ENCODE data around the gene TMX2.
"Not testable (repeated sequence)": the region's sequence is repeated elsewhere in the genome, so short reads cannot be mapped to it uniquely, and the experiment has no call there.

The TMX2 gene

GRCh38 chr11:57712256-57713150 lies at the start of gene TMX2:
TMX2 (plus strand) TSS chr11:57712593; CDS start chr11:57712619, 26 bp downstream.
- peak; percentile 99 for DNase-seq

DNA sequence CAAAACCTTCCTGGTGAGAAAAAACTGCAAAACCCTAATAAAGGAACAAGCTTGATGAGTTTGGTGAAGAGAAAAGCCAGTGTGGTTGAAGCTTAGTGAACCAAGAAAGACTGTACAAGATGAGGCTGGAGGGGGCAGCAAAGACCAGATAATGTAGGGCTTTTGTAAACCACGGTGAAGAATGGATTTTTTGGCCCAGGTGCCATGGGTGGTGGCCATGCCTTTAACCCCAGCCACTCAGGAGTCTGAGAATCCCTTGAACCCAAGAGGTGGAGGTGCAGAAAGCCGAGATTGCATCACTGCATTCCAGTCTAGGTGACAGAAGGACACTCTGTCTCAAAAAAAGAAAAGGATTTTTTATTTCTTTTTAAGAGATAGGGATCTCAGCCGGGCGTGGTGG lies 49.5 kb upstream of the TMX2 start:
- no peak for DNase-seq

- DNase-seq = no peak
Measured at GRCh38 chr11:57663975-57664374, 48.4 kb upstream of the TMX2 start.

- DNase-seq = peak; percentile 96
Measured at GRCh38 chr11:57667117-57667735, 45.2 kb upstream of the TMX2 start.

DNA sequence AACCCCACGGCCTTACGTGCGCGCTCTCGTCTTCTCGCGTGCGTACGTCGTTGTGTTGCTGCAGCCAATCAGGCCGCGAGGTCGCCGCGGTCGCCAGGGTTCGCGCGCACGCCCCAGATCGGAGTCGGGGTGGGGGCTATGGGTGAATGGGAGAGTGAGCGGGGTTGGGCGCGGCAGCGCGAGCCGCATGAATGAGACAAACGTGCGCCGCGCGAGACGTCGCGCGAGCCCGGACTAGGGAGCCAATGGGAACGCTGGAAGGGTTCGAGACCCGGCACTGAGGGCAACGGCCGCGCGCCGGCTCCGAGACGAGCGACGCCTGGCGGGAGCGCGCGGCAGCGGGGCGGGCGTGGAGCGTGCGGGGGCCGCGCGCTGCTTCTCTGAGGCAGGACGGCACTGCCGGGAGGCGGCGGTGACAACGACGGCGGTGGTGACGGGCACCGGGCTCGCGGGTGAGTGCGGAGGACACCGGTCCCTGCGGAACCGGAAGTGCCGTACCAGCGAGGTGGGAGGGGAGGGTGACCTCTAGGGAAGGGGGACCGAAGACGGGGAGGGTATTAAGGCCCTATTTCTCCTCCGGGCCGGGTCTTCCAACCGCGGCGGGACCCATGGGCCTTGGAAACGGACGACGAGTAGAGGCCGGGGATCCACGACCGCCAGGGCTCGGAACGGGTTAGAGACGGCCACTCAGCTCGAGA lies 44.5 kb upstream of the TMX2 start, which contains the start of gene ZDHHC5:
ZDHHC5 (plus strand) TSS at position 379 of the 698 bp plus-strand sequence. CDS start 4,977 bp downstream, outside the sequence.
- DNase-seq = peak; percentile 96

DNA sequence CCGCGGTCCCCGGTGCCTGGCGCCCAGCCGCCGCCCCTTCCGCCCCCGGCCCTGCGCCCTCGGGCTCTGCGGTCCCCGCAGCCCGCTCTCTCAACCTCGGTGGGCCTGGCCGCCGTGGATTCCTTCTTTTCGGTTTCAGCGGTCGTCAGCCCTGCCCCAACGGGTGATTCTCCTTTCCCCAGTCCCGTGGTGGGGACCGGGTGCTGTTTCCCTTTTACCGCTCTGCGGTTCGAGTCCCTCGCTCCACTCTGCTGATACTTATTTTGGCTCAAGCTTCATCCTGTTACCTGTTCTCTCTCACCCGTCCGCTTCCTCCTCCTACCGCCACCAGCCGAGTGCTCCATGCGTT lies 44.0 kb upstream of the TMX2 start:
- DNase-seq = no peak

- DNase-seq = no peak
Measured at GRCh38 chr11:57674251-57674650, 38.1 kb upstream of the TMX2 start.

GRCh38 chr11:57675176-57675941 lies 37.0 kb upstream of the TMX2 start:
- no peak for DNase-seq

- no peak for DNase-seq
Measured at GRCh38 chr11:57679396-57679795, 33.0 kb upstream of the TMX2 start.

DNA sequence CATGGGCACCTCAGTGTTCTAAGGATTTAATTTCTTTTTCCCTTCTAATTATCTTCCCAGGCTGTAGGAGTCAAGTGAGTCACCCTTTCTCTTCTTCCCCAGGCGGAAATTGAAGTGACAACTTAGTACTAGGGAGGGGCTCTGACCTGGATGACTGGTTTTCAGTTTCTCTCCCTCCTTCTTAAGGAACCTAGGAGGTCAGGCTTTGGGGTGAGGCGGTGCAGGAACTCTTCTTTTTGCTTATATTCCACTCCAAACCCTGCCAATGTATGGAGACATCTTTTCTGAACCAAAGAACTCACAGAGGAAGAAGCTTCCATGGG lies 31.9 kb upstream of the TMX2 start:
- no peak for DNase-seq

- DNase-seq = no peak
Measured at GRCh38 chr11:57681168-57681567, 31.2 kb upstream of the TMX2 start.

GRCh38 chr11:57690474-57690873 lies 21.9 kb upstream of the TMX2 start:
- DNase-seq = not testable (repeated sequence)

GRCh38 chr11:57698843-57699365 lies 13.5 kb upstream of the TMX2 start:
- DNase-seq = no peak

DNA sequence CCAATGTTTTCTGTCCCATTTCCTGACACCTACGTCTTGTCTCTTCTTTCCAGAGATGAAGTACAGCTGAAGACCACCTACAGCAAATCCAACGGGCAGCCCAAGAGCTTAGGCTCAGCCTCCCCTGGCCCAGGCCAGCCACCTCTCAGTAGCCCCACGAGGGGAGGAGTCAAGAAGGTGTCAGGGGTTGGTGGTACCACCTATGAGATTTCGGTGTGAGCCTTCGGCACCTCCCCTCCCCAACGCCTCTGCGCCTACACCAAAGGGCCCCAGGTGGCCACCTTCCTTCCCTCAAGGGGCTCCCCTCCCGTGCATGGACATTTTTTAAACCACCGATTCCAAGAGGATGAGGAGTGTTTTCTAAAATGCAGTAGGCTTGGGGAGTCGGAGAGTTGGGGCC lies 12.6 kb upstream of the TMX2 start:
- no peak for DNase-seq

GRCh38 chr11:57700425-57700824 lies 12.0 kb upstream of the TMX2 start:
- no peak for DNase-seq

DNA sequence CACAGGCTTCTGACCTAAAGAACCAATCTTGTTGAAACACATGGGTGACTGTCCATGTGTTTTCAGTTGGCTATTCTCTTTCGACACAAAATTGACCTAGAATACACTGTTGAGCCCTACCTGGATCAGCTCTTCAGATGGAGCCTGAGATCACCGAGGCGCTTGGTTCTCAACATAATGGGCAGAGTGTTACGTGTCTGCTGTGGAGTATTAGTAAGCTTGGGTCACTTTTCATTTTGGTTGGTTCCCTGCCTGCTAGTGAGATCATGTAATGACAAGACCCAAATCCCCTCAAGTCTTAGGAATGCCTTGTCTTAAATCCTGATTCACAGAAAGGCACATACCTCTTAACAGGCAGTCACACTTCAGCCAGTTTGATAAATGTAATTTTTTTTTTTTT lies 9.1 kb upstream of the TMX2 start:
- no peak for DNase-seq

DNA sequence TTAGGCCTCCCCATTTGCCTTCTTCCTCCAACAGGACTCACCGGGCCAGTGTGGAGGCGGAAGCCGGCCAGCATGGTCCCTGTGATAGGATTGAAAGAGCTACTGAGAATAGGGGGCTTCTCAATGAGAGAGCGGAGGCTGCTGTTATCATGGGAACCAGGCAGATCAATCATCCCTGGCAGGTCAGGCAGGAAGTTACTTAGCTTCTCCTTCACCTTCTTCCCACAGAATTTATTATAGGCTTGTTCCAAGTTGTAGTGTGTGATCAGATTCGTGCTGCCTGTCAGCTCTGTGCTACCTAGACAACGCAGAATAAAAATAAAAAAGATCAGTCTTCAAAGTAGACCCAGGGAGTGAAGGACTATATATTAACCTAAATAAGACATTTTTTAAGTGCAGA lies 7.5 kb upstream of the TMX2 start:
- no peak for DNase-seq

GRCh38 chr11:57705432-57705831 lies 7.0 kb upstream of the TMX2 start:
- DNase-seq = not testable (repeated sequence)

DNA sequence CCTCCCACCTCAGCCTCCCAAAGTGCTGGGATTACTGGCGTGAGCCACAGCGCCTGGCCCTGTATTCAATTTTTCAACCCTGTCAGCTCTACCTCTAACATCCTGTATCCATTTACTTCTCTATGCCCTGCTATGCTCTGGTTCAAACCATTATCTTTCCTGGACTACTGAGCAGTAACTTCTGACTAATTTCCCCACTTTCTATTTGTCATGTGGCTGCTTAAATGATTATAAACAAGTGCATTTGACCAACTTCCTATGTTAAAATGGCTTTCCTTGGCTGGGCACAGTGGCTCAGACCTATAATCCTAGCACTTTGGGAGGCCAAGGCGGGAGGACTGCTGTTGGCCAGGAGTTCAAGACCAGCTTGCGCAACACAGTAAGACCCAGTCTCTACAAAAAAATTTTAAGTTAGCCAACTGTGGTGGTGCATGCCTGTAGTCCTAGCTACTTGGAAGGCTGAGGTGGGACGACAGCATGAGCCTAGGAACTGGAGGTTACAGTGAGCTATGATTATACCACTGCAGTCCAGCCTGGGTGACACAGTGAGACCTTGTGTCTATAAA lies 2.5 kb upstream of the TMX2 start:
- no peak for DNase-seq

DNA sequence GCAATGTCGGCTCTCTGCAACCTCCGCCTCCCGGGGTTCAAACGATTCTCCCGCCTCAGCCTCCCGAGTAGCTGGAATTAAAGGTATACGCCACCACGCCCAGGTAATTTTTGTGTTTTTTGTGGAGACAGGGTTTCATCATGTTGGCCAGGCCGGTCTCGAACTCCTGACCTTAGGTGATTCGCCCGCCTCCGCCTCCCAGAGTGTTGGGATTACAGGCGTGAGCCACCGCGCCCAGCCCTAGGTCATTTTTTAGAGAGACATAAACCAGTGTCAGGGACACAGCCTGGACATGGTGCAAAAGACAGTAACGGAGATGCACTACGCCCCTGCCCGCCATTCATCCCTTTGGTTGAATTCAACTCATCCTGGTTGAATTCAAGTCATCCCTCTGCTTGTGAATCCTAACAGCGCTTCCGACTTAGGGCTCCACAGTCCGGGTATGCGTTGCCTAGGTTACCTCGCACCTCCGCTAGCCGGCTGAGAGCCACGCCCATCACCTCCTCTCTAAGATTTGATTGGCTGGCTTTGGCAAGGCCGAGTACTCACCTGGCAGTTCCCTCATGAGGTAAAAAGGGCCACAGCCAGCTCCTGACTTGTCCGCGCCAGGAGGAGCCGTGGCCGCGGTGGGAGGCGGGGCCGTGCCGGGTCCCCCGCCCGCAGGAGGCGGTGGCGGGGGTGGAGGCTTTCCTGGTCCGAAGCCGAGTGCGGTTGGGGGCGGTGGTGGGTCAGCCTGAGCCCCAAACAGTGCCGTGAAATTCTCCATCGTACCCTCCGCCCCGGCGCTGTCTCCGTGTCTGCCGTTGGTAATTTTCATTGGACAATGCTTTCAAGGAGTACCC lies 758 bp upstream of the TMX2 start, which contains the start of gene MED19:
MED19 (minus strand) TSS at position 802 of the 842 bp plus-strand sequence; CDS start at position 766, 36 bp downstream.
- DNase-seq = peak; percentile 63

GRCh38 chr11:57713835-57714234 lies 1.4 kb downstream of the TMX2 start:
- DNase-seq = no peak
